HepG2 (cell line): Measurements from ENCODE around the gene NID1. TPM values are rescaled to one million over a fixed set of nuclear protein-coding genes. Genes with fewer than 3 reads are reported as not detected.

Experiments
- ISL2 ChIP-seq: sonication (generic); formaldehyde crosslinking; IDR thresholded peaks from 2 replicates; pipeline ENCODE4 v1.5.0; 2020; ENCODE audit warnings: missing genetic modification reagents
- JUND ChIP-seq: sonication (generic); formaldehyde crosslinking; IDR thresholded peaks from 2 replicates; pipeline ENCODE4 v1.8.0; 2022; ENCODE audit warnings: mild to moderate bottlenecking, missing genetic modification reagents
- KLF11 ChIP-seq: IDR thresholded peaks from 2 replicates; pipeline ENCODE4 v1.6.1; 2016; ENCODE audit warnings: missing compliant biosample characterization
- RFX3 ChIP-seq: IDR thresholded peaks from 2 replicates; pipeline ENCODE4 v1.6.1; 2016; ENCODE audit warnings: missing biosample characterization, missing genetic modification reagents
- ZMYM3 ChIP-seq: sonication (generic); formaldehyde crosslinking; IDR thresholded peaks from 2 replicates; pipeline ENCODE4 v1.5.1; 2020; ENCODE audit warnings: mild to moderate bottlenecking, missing genetic modification reagents
- ZNF235 ChIP-seq: sonication (generic); formaldehyde crosslinking; IDR thresholded peaks from 2 replicates; pipeline ENCODE4 v1.8.1; 2023; ENCODE audit warnings: mild to moderate bottlenecking, missing genetic modification reagents, borderline replicate concordance
- ZNF484 ChIP-seq: sonication (generic); formaldehyde crosslinking; IDR thresholded peaks from 2 replicates; pipeline ENCODE4 v1.5.1; 2020; ENCODE audit warnings: mild to moderate bottlenecking, low read depth, missing genetic modification reagents, borderline replicate concordance
- ZNF556 ChIP-seq: sonication (generic); formaldehyde crosslinking; IDR thresholded peaks from 2 replicates; pipeline ENCODE4 v1.4.0; 2020; ENCODE audit warnings: mild to moderate bottlenecking, missing genetic modification reagents, borderline replicate concordance
- ZNF7 ChIP-seq: IDR thresholded peaks from 2 replicates; pipeline ENCODE4 v1.6.1; 2016; ENCODE audit warnings: missing biosample characterization, missing genetic modification reagents
- ZSCAN25 ChIP-seq: sonication (generic); formaldehyde crosslinking; IDR thresholded peaks from 2 replicates; pipeline ENCODE4 v1.8.0; 2022; ENCODE audit warnings: mild to moderate bottlenecking, missing genetic modification reagents
- ZSCAN31 ChIP-seq: sonication (generic); formaldehyde crosslinking; IDR thresholded peaks from 2 replicates; pipeline ENCODE4 v1.5.0; 2020; ENCODE audit warnings: low read depth, mild to moderate bottlenecking, missing genetic modification reagents
- ZZZ3 ChIP-seq: sonication (generic); formaldehyde crosslinking; IDR thresholded peaks from 2 replicates; pipeline ENCODE4 v1.4.0; 2020; ENCODE audit warnings: missing genetic modification reagents, mild to moderate bottlenecking, borderline replicate concordance
- polyA plus RNA-seq, 8 experiments: library from polyadenylated mRNA; depleted of rRNA in 3 of 8; stranded (reverse) in 7 of 8; unstranded in 1 of 8; fragments of >200 nt; fragmentation: Illumina TruSeq in 4 of 8; extraction: Trizol in 4 of 8; gene quantifications; 2 replicates each; pipeline versions ENCODE4 v1.2.1 to v1.2.3, GENCODE V29; 2011 to 2016; ENCODE audit warnings: low read depth in 4 of 8, missing spikeins in 1 of 8, mixed read lengths in 1 of 8; ENCODE audit not compliant: insufficient read depth in 1 of 8
- total RNA-seq, 5 experiments: library from RNA; depleted of rRNA; stranded (reverse); fragments of >200 nt; fragmentation: Illumina TruSeq; extraction: Trizol; gene quantifications; 2 replicates each; pipeline ENCODE4 v1.2.3, GENCODE V29; 2016; ENCODE audit warnings: low read depth in 1 of 5
- TF ChIP-seq, protein P1 (sequence below): sonication (generic); formaldehyde crosslinking; IDR thresholded peaks from 2 replicates; pipeline ENCODE4 v1.8.0; 2022; ENCODE audit warnings: missing genetic modification reagents, mild to moderate bottlenecking, moderate library complexity, borderline replicate concordance
- TF ChIP-seq, protein P2 (sequence below): sonication (generic); formaldehyde crosslinking; IDR thresholded peaks from 2 replicates; pipeline ENCODE4 v1.5.0; 2020; ENCODE audit warnings: mild to moderate bottlenecking, missing genetic modification reagents
- TF ChIP-seq, protein P3 (sequence below): sonication (generic); formaldehyde crosslinking; IDR thresholded peaks from 2 replicates; pipeline ENCODE4 v1.8.1; 2023; ENCODE audit warnings: mild to moderate bottlenecking, missing genetic modification reagents
- TF ChIP-seq, protein P4 (sequence below): sonication (generic); formaldehyde crosslinking; IDR thresholded peaks from 2 replicates; pipeline ENCODE4 v1.5.1; 2020; ENCODE audit warnings: mild to moderate bottlenecking, moderate library complexity, missing genetic modification reagents

The NID1 gene
- total and polyA plus RNA-seq, 2 of the 13 experiments (the other 11 are each of a cell fraction or from before 2014, with no cell fraction given): 50.2 to 56.1 TPM

DNA sequence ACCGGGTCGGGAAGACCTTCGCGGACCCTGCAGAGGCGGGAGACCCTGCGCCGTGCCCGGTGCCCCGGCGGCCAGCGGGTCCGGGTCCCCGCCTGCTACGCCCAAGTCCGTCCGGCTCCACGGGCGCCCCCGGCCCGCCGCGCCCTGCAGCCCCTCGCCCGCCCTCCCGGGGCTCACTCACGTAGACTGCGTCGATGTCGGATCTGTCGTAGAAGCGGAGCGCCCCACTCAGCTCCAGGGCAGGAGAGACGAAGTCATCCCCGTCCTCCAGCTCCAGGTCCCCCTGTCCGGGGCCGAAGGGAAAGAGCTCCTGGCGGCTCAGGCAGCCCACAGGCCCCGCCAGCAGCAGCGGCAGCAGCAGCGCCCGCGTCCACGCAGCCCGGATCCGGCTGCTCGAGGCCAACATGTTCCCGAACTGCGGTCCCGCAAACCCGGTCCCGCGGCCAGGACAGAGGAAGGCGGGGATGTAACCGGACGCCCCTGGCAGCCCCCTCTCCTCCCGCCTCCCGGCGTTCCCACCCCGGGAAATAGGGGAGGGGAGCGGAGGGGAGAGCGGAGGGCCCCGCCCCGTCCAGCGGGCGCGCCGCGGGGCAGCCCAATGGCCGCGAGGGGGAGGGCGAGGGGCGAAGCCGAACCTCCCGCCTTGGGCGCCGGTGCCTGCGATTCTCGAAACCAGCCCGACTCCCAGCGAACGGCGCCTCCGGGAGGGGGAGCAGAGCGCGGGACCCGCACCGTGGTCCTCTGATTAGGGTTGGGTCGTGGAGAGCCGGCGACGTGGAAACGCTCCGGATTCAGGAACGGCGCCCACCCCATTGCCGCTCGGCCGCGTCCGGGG is at the start of gene NID1 (continued):
- TF ChIP-seq, protein P1, sequence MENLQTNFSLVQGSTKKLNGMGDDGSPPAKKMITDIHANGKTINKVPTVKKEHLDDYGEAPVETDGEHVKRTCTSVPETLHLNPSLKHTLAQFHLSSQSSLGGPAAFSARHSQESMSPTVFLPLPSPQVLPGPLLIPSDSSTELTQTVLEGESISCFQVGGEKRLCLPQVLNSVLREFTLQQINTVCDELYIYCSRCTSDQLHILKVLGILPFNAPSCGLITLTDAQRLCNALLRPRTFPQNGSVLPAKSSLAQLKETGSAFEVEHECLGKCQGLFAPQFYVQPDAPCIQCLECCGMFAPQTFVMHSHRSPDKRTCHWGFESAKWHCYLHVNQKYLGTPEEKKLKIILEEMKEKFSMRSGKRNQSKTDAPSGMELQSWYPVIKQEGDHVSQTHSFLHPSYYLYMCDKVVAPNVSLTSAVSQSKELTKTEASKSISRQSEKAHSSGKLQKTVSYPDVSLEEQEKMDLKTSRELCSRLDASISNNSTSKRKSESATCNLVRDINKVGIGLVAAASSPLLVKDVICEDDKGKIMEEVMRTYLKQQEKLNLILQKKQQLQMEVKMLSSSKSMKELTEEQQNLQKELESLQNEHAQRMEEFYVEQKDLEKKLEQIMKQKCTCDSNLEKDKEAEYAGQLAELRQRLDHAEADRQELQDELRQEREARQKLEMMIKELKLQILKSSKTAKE (CRISPR knock-in tag): peak; percentile 50; the same call in 1 of the 2 replicates
- TF ChIP-seq KLF11 (CRISPR knock-in tag) (no peak), ZNF235 (no peak), RFX3 (CRISPR knock-in tag) (no peak), ZMYM3 (CRISPR knock-in tag) (peak; percentile 73; the same call in 1 of the 2 replicates), ZSCAN25 (CRISPR knock-in tag) (peak; percentile 98), ZNF484 (CRISPR knock-in tag) (no peak), ISL2 (peak; percentile 80), ZZZ3 (CRISPR knock-in tag) (no peak), ZNF556 (CRISPR knock-in tag) (no peak), ZSCAN31 (CRISPR knock-in tag) (no peak; the same call in none of the 2 replicates), JUND (CRISPR knock-in tag) (no peak), ZNF7 (CRISPR knock-in tag) (0 out of 2 replicates have a peak, but pooled peaks have one; percentile 15)
- TF ChIP-seq, protein P2, sequence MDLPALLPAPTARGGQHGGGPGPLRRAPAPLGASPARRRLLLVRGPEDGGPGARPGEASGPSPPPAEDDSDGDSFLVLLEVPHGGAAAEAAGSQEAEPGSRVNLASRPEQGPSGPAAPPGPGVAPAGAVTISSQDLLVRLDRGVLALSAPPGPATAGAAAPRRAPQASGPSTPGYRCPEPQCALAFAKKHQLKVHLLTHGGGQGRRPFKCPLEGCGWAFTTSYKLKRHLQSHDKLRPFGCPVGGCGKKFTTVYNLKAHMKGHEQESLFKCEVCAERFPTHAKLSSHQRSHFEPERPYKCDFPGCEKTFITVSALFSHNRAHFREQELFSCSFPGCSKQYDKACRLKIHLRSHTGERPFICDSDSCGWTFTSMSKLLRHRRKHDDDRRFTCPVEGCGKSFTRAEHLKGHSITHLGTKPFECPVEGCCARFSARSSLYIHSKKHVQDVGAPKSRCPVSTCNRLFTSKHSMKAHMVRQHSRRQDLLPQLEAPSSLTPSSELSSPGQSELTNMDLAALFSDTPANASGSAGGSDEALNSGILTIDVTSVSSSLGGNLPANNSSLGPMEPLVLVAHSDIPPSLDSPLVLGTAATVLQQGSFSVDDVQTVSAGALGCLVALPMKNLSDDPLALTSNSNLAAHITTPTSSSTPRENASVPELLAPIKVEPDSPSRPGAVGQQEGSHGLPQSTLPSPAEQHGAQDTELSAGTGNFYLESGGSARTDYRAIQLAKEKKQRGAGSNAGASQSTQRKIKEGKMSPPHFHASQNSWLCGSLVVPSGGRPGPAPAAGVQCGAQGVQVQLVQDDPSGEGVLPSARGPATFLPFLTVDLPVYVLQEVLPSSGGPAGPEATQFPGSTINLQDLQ (CRISPR knock-in tag): no peak
- TF ChIP-seq, protein P3, sequence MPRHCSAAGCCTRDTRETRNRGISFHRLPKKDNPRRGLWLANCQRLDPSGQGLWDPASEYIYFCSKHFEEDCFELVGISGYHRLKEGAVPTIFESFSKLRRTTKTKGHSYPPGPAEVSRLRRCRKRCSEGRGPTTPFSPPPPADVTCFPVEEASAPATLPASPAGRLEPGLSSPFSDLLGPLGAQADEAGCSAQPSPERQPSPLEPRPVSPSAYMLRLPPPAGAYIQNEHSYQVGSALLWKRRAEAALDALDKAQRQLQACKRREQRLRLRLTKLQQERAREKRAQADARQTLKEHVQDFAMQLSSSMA (CRISPR knock-in tag): peak; percentile 70; the same call in 1 of the 2 replicates
- TF ChIP-seq, protein P4, sequence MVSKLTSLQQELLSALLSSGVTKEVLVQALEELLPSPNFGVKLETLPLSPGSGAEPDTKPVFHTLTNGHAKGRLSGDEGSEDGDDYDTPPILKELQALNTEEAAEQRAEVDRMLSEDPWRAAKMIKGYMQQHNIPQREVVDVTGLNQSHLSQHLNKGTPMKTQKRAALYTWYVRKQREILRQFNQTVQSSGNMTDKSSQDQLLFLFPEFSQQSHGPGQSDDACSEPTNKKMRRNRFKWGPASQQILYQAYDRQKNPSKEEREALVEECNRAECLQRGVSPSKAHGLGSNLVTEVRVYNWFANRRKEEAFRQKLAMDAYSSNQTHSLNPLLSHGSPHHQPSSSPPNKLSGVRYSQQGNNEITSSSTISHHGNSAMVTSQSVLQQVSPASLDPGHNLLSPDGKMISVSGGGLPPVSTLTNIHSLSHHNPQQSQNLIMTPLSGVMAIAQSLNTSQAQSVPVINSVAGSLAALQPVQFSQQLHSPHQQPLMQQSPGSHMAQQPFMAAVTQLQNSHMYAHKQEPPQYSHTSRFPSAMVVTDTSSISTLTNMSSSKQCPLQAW (CRISPR knock-in tag): peak; percentile 69; the same call in 1 of the 2 replicates
